GM23338 (cell line): ENCODE results near the gene CCDC127. TPM values are rescaled to one million over a fixed set of nuclear protein-coding genes. Genes with fewer than 3 reads are reported as not detected.
"Not testable (repeated sequence)": the region's sequence is repeated elsewhere in the genome, so short reads cannot be mapped to it uniquely, and the experiment has no call there.

Source experiments
- ATAC-seq: fragments of 200-7000 bp; cut with Tn5 transposase; 3 replicates; pipeline ENCODE4 v1.9.1; 2020
- DNase-seq: peaks from one replicate; pipeline ENCODE4 v3.0.0-alpha.2; 2015; ENCODE audit warnings: low spot score
- H2AFZ ChIP-seq: fragments of 200-600 bp; sonication (generic); 2 replicates; pipeline ENCODE4 v1.8.0; 2016; ENCODE audit warnings: antibody characterized with exemption, mild to moderate bottlenecking, moderate library complexity
- H3F3A ChIP-seq: fragments of 200-600 bp; sonication (generic); replicated peaks from 2 replicates; pipeline ENCODE4 v1.8.0; 2017; ENCODE audit warnings: antibody characterized with exemption, mixed run types, low read depth
- H3K27ac ChIP-seq: fragments of 200-600 bp; sonication (generic); 2 replicates; pipeline ENCODE4 v1.6.1; 2016; ENCODE audit warnings: low read depth
- H3K27me3 ChIP-seq: fragments of 200-600 bp; sonication (generic); 2 replicates; pipeline ENCODE4 v1.8.0; 2016; ENCODE audit warnings: mild to moderate bottlenecking, mixed run types, moderate library complexity; ENCODE audit not compliant: insufficient read depth
- H3K36me3 ChIP-seq: fragments of 200-600 bp; sonication (generic); 2 replicates; pipeline ENCODE4 v1.8.0; 2016; ENCODE audit warnings: mild to moderate bottlenecking; ENCODE audit not compliant: insufficient read depth
- H3K4me1 ChIP-seq: fragments of 200-600 bp; sonication (generic); 2 replicates; pipeline ENCODE4 v1.8.0; 2016; ENCODE audit warnings: mild to moderate bottlenecking, moderate library complexity; ENCODE audit not compliant: insufficient read depth
- H3K4me2 ChIP-seq: fragments of 200-600 bp; sonication (generic); 2 replicates; pipeline ENCODE4 v1.7.1; 2017; ENCODE audit warnings: mixed run types
- H3K4me3 ChIP-seq: fragments of 200-600 bp; sonication (generic); 2 replicates; pipeline ENCODE4 v1.6.1; 2016; ENCODE audit warnings: mixed run types
- H3K79me2 ChIP-seq: fragments of 200-600 bp; sonication (generic); replicated peaks from 2 replicates; pipeline ENCODE4 v1.8.0; 2017; ENCODE audit warnings: mild to moderate bottlenecking; ENCODE audit not compliant: insufficient read depth
- H3K9me2 ChIP-seq: fragments of 200-600 bp; sonication (generic); 2 replicates; pipeline ENCODE4 v1.8.0; 2017; ENCODE audit not compliant: insufficient read depth
- H4K20me1 ChIP-seq: fragments of 200-600 bp; sonication (generic); replicated peaks from 2 replicates; pipeline ENCODE4 v1.8.0; 2017; ENCODE audit warnings: mild to moderate bottlenecking; ENCODE audit not compliant: insufficient read depth
- H3K27ac Mint-ChIP-seq: 2 replicates; pipeline ENCODE4 v1.8.0; 2020; ENCODE audit warnings: inconsistent platforms, mild to moderate bottlenecking, moderate library complexity, mixed read lengths
- H3K27me3 Mint-ChIP-seq: 3 replicates; pipeline ENCODE4 v1.8.0; 2022; ENCODE audit warnings: low read depth, mild to moderate bottlenecking, moderate library complexity, mixed read lengths, inconsistent platforms; ENCODE audit not compliant: insufficient read depth, poor library complexity
- H3K36me3 Mint-ChIP-seq: 3 replicates; pipeline ENCODE4 v1.8.0; 2021; ENCODE audit warnings: low read depth, mild to moderate bottlenecking, inconsistent platforms, moderate library complexity, mixed read lengths
- H3K4me1 Mint-ChIP-seq: 3 replicates; pipeline ENCODE4 v1.8.0; 2020; ENCODE audit warnings: mild to moderate bottlenecking, inconsistent platforms, mixed read lengths
- H3K4me3 Mint-ChIP-seq: 3 replicates; pipeline ENCODE4 v1.8.0; 2021; ENCODE audit warnings: moderate library complexity, mild to moderate bottlenecking, inconsistent platforms, mixed read lengths
- H3K9me3 Mint-ChIP-seq: 3 replicates; pipeline ENCODE4 v1.8.0; 2020; ENCODE audit warnings: moderate library complexity, mild to moderate bottlenecking, inconsistent platforms, mixed read lengths
- CREB1 ChIP-seq: fragments of 250-450 bp; sonication (Bioruptor Pico); IDR thresholded peaks from 2 replicates; pipeline ENCODE4 v1.5.0; 2020; ENCODE audit warnings: low read depth, mild to moderate bottlenecking, moderate library complexity
- EZH2 ChIP-seq: fragments of 200-600 bp; sonication (generic); IDR thresholded peaks from one replicate; pipeline ENCODE4 v1.8.0; 2017; ENCODE audit warnings: antibody characterized with exemption, mild to moderate bottlenecking, low read depth; ENCODE audit not compliant: unreplicated experiment
- EZH2phosphoT487 ChIP-seq: fragments of 200-600 bp; sonication (generic); IDR thresholded peaks from one replicate; pipeline ENCODE4 v1.8.1; 2018; ENCODE audit warnings: antibody characterized with exemption; ENCODE audit not compliant: unreplicated experiment
- POLR2AphosphoS5 ChIP-seq: IDR thresholded peaks from 2 replicates; pipeline ENCODE4 v1.6.1; 2016; ENCODE audit warnings: antibody characterized with exemption, low read depth
- STAT1 ChIP-seq: IDR thresholded peaks from one replicate; pipeline ENCODE4 v1.6.1; 2016; ENCODE audit warnings: antibody characterized with exemption; ENCODE audit not compliant: unreplicated experiment
- ZNF114 ChIP-seq: fragments of 250-450 bp; sonication (Bioruptor Pico); IDR thresholded peaks from 2 replicates; pipeline ENCODE4 v1.5.0; 2020; ENCODE audit warnings: mild to moderate bottlenecking, moderate library complexity
- polyA plus RNA-seq: library from polyadenylated mRNA; unstranded; fragments of >200 nt; fragmentation: Nextera tagmentation; extraction: Ambion mirVana; gene quantifications from 2 replicates; pipeline ENCODE4 v1.2.1, GENCODE V29; 2016
- total RNA-seq: library from RNA; depleted of rRNA; stranded (reverse); fragments of >200 nt; shearing (Covaris generic); gene quantifications from 2 replicates; pipeline ENCODE4 v1.2.3, GENCODE V29; 2014
- TF ChIP-seq, protein P1 (sequence below): IDR thresholded peaks from 2 replicates; pipeline ENCODE4 v1.6.1; 2016; ENCODE audit warnings: antibody characterized with exemption
- TF ChIP-seq, protein P2 (sequence below): fragments of 250-450 bp; sonication (Bioruptor Pico); IDR thresholded peaks from 2 replicates; pipeline ENCODE4 v1.5.0; 2020; ENCODE audit warnings: mild to moderate bottlenecking, moderate library complexity

The CCDC127 gene
- total and polyA plus RNA-seq, 2 experiments from 2014 or later = 6.0 to 7.2 TPM

DNA sequence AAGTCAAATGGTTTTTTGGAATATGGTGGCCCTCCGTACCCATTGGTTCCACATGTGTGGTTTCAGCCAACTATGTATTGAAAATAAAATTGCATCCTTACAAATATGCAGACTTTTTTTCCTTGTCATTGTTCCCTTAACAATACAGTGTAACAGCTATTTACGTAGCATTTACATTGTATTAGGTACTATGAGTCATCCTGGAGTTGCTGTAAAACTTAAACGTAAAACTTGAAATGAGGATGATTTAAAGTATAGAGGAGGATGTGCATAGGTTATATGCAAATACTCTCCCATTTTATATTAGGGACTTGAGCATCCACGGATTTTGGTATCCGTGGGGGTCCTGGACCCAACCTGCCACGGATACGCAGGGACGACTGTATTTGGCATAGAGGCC lies 16.5 kb upstream of the CCDC127 start:
- peaks cover 72% of the 10 kb centered on the region for H3K36me3 Mint-ChIP-seq
- peaks cover 7% of the 10 kb centered on the region; the same call in 1 of the 2 replicates for H3K4me1 ChIP-seq
- TF ChIP-seq, protein P1, sequence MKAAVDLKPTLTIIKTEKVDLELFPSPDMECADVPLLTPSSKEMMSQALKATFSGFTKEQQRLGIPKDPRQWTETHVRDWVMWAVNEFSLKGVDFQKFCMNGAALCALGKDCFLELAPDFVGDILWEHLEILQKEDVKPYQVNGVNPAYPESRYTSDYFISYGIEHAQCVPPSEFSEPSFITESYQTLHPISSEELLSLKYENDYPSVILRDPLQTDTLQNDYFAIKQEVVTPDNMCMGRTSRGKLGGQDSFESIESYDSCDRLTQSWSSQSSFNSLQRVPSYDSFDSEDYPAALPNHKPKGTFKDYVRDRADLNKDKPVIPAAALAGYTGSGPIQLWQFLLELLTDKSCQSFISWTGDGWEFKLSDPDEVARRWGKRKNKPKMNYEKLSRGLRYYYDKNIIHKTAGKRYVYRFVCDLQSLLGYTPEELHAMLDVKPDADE = no peak
- no peak for TF ChIP-seq STAT1
- no peak for TF ChIP-seq POLR2AphosphoS5
- TF ChIP-seq EZH2phosphoT487 = no peak
- TF ChIP-seq, protein P2, sequence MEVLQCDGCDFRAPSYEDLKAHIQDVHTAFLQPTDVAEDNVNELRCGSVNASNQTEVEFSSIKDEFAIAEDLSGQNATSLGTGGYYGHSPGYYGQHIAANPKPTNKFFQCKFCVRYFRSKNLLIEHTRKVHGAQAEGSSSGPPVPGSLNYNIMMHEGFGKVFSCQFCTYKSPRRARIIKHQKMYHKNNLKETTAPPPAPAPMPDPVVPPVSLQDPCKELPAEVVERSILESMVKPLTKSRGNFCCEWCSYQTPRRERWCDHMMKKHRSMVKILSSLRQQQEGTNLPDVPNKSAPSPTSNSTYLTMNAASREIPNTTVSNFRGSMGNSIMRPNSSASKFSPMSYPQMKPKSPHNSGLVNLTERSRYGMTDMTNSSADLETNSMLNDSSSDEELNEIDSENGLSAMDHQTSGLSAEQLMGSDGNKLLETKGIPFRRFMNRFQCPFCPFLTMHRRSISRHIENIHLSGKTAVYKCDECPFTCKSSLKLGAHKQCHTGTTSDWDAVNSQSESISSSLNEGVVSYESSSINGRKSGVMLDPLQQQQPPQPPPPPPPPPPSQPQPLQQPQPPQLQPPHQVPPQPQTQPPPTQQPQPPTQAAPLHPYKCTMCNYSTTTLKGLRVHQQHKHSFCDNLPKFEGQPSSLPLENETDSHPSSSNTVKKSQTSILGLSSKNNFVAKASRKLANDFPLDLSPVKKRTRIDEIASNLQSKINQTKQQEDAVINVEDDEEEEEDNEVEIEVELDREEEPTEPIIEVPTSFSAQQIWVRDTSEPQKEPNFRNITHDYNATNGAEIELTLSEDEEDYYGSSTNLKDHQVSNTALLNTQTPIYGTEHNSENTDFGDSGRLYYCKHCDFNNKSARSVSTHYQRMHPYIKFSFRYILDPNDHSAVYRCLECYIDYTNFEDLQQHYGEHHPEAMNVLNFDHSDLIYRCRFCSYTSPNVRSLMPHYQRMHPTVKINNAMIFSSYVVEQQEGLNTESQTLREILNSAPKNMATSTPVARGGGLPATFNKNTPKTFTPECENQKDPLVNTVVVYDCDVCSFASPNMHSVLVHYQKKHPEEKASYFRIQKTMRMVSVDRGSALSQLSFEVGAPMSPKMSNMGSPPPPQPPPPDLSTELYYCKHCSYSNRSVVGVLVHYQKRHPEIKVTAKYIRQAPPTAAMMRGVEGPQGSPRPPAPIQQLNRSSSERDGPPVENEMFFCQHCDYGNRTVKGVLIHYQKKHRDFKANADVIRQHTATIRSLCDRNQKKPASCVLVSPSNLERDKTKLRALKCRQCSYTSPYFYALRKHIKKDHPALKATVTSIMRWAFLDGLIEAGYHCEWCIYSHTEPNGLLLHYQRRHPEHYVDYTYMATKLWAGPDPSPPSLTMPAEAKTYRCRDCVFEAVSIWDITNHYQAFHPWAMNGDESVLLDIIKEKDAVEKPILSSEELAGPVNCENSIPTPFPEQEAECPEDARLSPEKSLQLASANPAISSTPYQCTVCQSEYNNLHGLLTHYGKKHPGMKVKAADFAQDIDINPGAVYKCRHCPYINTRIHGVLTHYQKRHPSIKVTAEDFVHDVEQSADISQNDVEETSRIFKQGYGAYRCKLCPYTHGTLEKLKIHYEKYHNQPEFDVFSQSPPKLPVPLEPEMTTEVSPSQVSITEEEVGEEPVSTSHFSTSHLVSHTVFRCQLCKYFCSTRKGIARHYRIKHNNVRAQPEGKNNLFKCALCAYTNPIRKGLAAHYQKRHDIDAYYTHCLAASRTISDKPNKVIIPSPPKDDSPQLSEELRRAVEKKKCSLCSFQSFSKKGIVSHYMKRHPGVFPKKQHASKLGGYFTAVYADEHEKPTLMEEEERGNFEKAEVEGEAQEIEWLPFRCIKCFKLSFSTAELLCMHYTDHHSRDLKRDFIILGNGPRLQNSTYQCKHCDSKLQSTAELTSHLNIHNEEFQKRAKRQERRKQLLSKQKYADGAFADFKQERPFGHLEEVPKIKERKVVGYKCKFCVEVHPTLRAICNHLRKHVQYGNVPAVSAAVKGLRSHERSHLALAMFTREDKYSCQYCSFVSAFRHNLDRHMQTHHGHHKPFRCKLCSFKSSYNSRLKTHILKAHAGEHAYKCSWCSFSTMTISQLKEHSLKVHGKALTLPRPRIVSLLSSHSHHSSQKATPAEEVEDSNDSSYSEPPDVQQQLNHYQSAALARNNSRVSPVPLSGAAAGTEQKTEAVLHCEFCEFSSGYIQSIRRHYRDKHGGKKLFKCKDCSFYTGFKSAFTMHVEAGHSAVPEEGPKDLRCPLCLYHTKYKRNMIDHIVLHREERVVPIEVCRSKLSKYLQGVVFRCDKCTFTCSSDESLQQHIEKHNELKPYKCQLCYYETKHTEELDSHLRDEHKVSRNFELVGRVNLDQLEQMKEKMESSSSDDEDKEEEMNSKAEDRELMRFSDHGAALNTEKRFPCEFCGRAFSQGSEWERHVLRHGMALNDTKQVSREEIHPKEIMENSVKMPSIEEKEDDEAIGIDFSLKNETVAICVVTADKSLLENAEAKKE = no peak
- TF ChIP-seq EZH2 = no peak
- TF ChIP-seq CREB1 = no peak
- no peak for TF ChIP-seq ZNF114 (CRISPR knock-in tag)
- no peaks in the 10 kb centered on the region for H3K9me2 ChIP-seq
- H3K27ac ChIP-seq = no peak overlapping the region
- H3K27me3 Mint-ChIP-seq = no peaks in the 10 kb centered on the region
- peaks cover 10% of the 10 kb centered on the region for H3K36me3 ChIP-seq
- H3K4me1 Mint-ChIP-seq = peaks cover 3% of the 10 kb centered on the region; the same call in 1 of the 3 replicates
- H3K79me2 ChIP-seq = no peaks in the 10 kb centered on the region
- H3K27me3 ChIP-seq = no peaks in the 10 kb centered on the region
- no peaks in the 10 kb centered on the region for H4K20me1 ChIP-seq
- ATAC-seq = no peak
- H3F3A ChIP-seq = no peaks in the 10 kb centered on the region
- no peak for DNase-seq
- H3K27ac Mint-ChIP-seq = no peak overlapping the region
- no peaks in the 10 kb centered on the region for H3K9me3 Mint-ChIP-seq
- no peak overlapping the region for H3K4me2 ChIP-seq
- H2AFZ ChIP-seq = no peak overlapping the region
- no peak overlapping the region for H3K4me3 ChIP-seq
- H3K4me3 Mint-ChIP-seq = no peak overlapping the region

DNA sequence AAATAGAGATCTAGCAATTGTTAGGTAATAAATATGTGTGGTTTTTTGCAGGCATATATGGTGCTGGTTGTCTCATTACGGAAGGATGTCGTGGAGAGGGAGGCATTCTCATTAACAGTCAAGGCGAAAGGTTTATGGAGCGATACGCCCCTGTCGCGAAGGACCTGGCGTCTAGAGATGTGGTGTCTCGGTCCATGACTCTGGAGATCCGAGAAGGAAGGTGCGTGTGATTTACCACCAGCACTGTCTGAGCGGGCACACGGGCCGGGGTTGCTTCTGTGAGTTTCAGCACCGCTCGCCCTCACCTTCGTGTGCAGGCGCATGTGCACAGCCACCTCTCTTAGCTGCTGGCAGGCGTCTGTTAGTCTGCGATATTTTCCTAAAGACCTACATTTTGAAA lies 15.5 kb upstream of the CCDC127 start:
- peaks cover 73% of the 10 kb centered on the region for H3K36me3 Mint-ChIP-seq
- not testable (repeated sequence) for H3K4me1 ChIP-seq, H3K9me2 ChIP-seq, H3K79me2 ChIP-seq, H3K27me3 ChIP-seq, ATAC-seq, DNase-seq, H3K27ac ChIP-seq, H3K9me3 Mint-ChIP-seq, H2AFZ ChIP-seq, H3K4me3 Mint-ChIP-seq, H3K27me3 Mint-ChIP-seq, H3K4me2 ChIP-seq, H3F3A ChIP-seq, H3K4me3 ChIP-seq, H4K20me1 ChIP-seq, H3K27ac Mint-ChIP-seq, H3K4me1 Mint-ChIP-seq
- peaks cover 14% of the 10 kb centered on the region for H3K36me3 ChIP-seq
